NCI-H1436 (cell line): ENCODE data around the gene DBNDD1.
"Not testable (repeated sequence)": the region's sequence is repeated elsewhere in the genome, so short reads cannot be mapped to it uniquely, and the experiment has no call there.

Source experiments
- DNase-seq: peaks from one replicate; lab custom pipeline; 2025; lab: John Stamatoyannopoulos, UW

Gene DBNDD1

GRCh38 chr16:90011508-90011819 lies 7.8 kb downstream of the DBNDD1 start:
- no peak for DNase-seq

GRCh38 chr16:90010676-90011507 lies 8.4 kb downstream of the DBNDD1 start:
- DNase-seq, result no peak

- no peak for DNase-seq
These were observed 9.9 kb downstream of the DBNDD1 start for GRCh38 chr16:90009172-90009899.

GRCh38 chr16:90008708-90009145 lies 10.5 kb downstream of the DBNDD1 start:
- no peak for DNase-seq

GRCh38 chr16:90007635-90008234 lies 11.5 kb downstream of the DBNDD1 start:
- not testable (repeated sequence) for DNase-seq

GRCh38 chr16:90007015-90007414 lies 12.2 kb downstream of the DBNDD1 start:
- DNase-seq, result no peak

GRCh38 chr16:90005956-90006663 lies 13.1 kb downstream of the DBNDD1 start:
- DNase-seq, result no peak

GRCh38 chr16:90004577-90004976 lies 14.7 kb downstream of the DBNDD1 start:
- no peak for DNase-seq

GRCh38 chr16:90002759-90003158 lies 16.5 kb downstream of the DBNDD1 start:
- DNase-seq, result no peak

GRCh38 chr16:90001761-90002503 lies 17.3 kb downstream of the DBNDD1 start:
- DNase-seq, result no peak

- no peak for DNase-seq
These were observed 18.4 kb downstream of the DBNDD1 start for GRCh38 chr16:90000733-90001427.

- no peak for DNase-seq
These were observed 19.3 kb downstream of the DBNDD1 start for GRCh38 chr16:89999831-90000574.

- no peak for DNase-seq
These were observed 23.1 kb downstream of the DBNDD1 start for GRCh38 chr16:89996178-89996489.

GRCh38 chr16:89995475-89996177 lies 23.6 kb downstream of the DBNDD1 start:
- peak; percentile 71 for DNase-seq

- peak; percentile 87 for DNase-seq
These were observed 24.4 kb downstream of the DBNDD1 start for GRCh38 chr16:89994721-89995474.

- no peak for DNase-seq
These were observed 24.9 kb downstream of the DBNDD1 start for GRCh38 chr16:89994389-89994720.

- DNase-seq, result no peak
These were observed 25.3 kb downstream of the DBNDD1 start for GRCh38 chr16:89993971-89994370.

GRCh38 chr16:89993377-89993776 lies 25.9 kb downstream of the DBNDD1 start:
- no peak for DNase-seq

GRCh38 chr16:89990799-89991198 lies 28.5 kb downstream of the DBNDD1 start:
- DNase-seq, result no peak
